HL-60 (cell line): ENCODE measurements around the gene AKNA.

Experiments
- DNase-seq, 2 experiments: peaks; one replicate each; pipeline ENCODE4 v3.0.0-alpha.2; 2010 to 2020; ENCODE audit warnings: low read depth in 1 of 2, low spot score in 1 of 2
- H3K27ac ChIP-seq: fragments of 250-450 bp; sonication (Bioruptor Pico); replicated peaks from 2 replicates; pipeline ENCODE4 v1.5.1; 2020; ENCODE audit warnings: mild to moderate bottlenecking, moderate library complexity
- H3K27me3 ChIP-seq: fragments of 250-450 bp; sonication (Bioruptor Pico); 2 replicates; pipeline ENCODE4 v1.5.1; 2021; ENCODE audit warnings: mild to moderate bottlenecking, moderate library complexity; ENCODE audit not compliant: insufficient read depth, poor library complexity, severe bottlenecking
- H3K4me3 ChIP-seq: replicated peaks from 2 replicates; pipeline ENCODE4 v1.5.1; 2011; ENCODE audit warnings: mild to moderate bottlenecking, control low read depth, low read length; ENCODE audit not compliant: insufficient read depth
- GABPA ChIP-seq: IDR thresholded peaks from 2 replicates; pipeline ENCODE4 v1.6.1; 2012; ENCODE audit warnings: low read depth
- POLR2AphosphoS5 ChIP-seq: IDR thresholded peaks from 2 replicates; pipeline ENCODE4 v1.6.1; 2012; ENCODE audit warnings: low read depth
- REST ChIP-seq: IDR thresholded peaks from 2 replicates; pipeline ENCODE4 v1.6.1; 2012; ENCODE audit warnings: low read depth; ENCODE audit not compliant: insufficient replicate concordance
- SPI1 ChIP-seq: IDR thresholded peaks from 2 replicates; pipeline ENCODE4 v1.6.1; 2012; ENCODE audit warnings: low read depth, mild to moderate bottlenecking, borderline replicate concordance
- TF ChIP-seq, protein P1 (sequence below): IDR thresholded peaks from one replicate; pipeline ENCODE4 v1.5.1; 2011; ENCODE audit warnings: low read length, control low read depth, inconsistent platforms; ENCODE audit not compliant: insufficient read depth

AKNA gene

GRCh38 chr9:114418053-114418452 is 30.3 kb upstream of the AKNA start:
- DNase-seq = no peak
- H3K27ac ChIP-seq = no peak overlapping the region
- no peak for TF ChIP-seq POLR2AphosphoS5
- TF ChIP-seq GABPA = no peak
- TF ChIP-seq, protein P1, sequence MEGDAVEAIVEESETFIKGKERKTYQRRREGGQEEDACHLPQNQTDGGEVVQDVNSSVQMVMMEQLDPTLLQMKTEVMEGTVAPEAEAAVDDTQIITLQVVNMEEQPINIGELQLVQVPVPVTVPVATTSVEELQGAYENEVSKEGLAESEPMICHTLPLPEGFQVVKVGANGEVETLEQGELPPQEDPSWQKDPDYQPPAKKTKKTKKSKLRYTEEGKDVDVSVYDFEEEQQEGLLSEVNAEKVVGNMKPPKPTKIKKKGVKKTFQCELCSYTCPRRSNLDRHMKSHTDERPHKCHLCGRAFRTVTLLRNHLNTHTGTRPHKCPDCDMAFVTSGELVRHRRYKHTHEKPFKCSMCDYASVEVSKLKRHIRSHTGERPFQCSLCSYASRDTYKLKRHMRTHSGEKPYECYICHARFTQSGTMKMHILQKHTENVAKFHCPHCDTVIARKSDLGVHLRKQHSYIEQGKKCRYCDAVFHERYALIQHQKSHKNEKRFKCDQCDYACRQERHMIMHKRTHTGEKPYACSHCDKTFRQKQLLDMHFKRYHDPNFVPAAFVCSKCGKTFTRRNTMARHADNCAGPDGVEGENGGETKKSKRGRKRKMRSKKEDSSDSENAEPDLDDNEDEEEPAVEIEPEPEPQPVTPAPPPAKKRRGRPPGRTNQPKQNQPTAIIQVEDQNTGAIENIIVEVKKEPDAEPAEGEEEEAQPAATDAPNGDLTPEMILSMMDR = no peak
- no peak for TF ChIP-seq SPI1
- TF ChIP-seq REST = no peak
- H3K27me3 ChIP-seq = no peaks in the 10 kb centered on the region
- no peak overlapping the region for H3K4me3 ChIP-seq

GRCh38 chr9:114417511-114417910 is 29.7 kb upstream of the AKNA start:
- no peak for DNase-seq
- no peak overlapping the region for H3K27ac ChIP-seq
- H3K4me3 ChIP-seq = no peak overlapping the region
- TF ChIP-seq REST = no peak
- no peak for TF ChIP-seq POLR2AphosphoS5
- TF ChIP-seq, protein P1 = no peak
- no peak for TF ChIP-seq GABPA
- no peak for TF ChIP-seq SPI1
- no peaks in the 10 kb centered on the region for H3K27me3 ChIP-seq

- no peak for DNase-seq
- Histone ChIP-seq H3K27me3 (no peaks in the 10 kb centered on the region), H3K27ac (no peak overlapping the region), H3K4me3 (no peak overlapping the region)
- TF ChIP-seq POLR2AphosphoS5 (no peak), SPI1 (no peak), REST (no peak), GABPA (no peak)
- TF ChIP-seq, protein P1 = no peak
Measured at GRCh38 chr9:114416906-114417305, 29.1 kb upstream of the AKNA start.
